CD8-positive, alpha-beta memory T cell (primary cell): Measurements from ENCODE around the gene TNFRSF8. TPM values are rescaled to one million over a fixed set of nuclear protein-coding genes. Genes with fewer than 3 reads are reported as not detected.

Experiments used
- CTCF ChIA-PET: fragments of 350-600 bp; sonication (Branson Sonifier 250); formaldehyde crosslinking; loops from one replicate; lab custom pipeline; 2021; ENCODE audit warnings: antibody characterized with exemption; lab: Charles Lee
- POLR2A ChIA-PET: fragments of 350-600 bp; sonication (Branson Sonifier 250); formaldehyde crosslinking; loops from one replicate; lab custom pipeline; 2021; ENCODE audit warnings: antibody characterized with exemption; lab: Charles Lee
- DNase-seq, 5 donors: peaks; one replicate each; pipeline versions ENCODE4 v3.0.0 to v3.0.0-alpha.2; 2020 to 2022; ENCODE audit warnings: mixed read lengths in 1 of 5
- H3K27ac ChIP-seq: one replicate; pipeline ENCODE4 v1.7.0; 2013; ENCODE audit warnings: low read depth, mild to moderate bottlenecking, low read length, moderate library complexity
- H3K27me3 ChIP-seq: 2 replicates; pipeline ENCODE4 v1.7.0; 2013; ENCODE audit warnings: low read length, mild to moderate bottlenecking; ENCODE audit not compliant: insufficient read depth, poor library complexity, severe bottlenecking
- H3K36me3 ChIP-seq: 2 replicates; pipeline ENCODE4 v1.7.0; 2013; ENCODE audit warnings: mild to moderate bottlenecking, low read length, moderate library complexity; ENCODE audit not compliant: insufficient read depth
- H3K4me1 ChIP-seq: 2 replicates; pipeline ENCODE4 v1.7.0; 2013; ENCODE audit warnings: mild to moderate bottlenecking, low read length, moderate library complexity; ENCODE audit not compliant: insufficient read depth
- H3K4me3 ChIP-seq: 2 replicates; pipeline ENCODE4 v1.7.0; 2013; ENCODE audit warnings: mild to moderate bottlenecking, low read length
- H3K9me3 ChIP-seq: 2 replicates; pipeline ENCODE4 v1.7.0; 2013; ENCODE audit warnings: mild to moderate bottlenecking, low read length
- H3K27ac Mint-ChIP-seq, 8 donors: one replicate each; pipeline ENCODE4 v1.8.0; 2020 to 2021; ENCODE audit warnings: mixed read lengths in 8 of 8, mild to moderate bottlenecking in 6 of 8, inconsistent platforms in 3 of 8, moderate library complexity in 3 of 8
- H3K27me3 Mint-ChIP-seq, 2 donors: one replicate each; pipeline ENCODE4 v1.8.0; 2020 to 2021; ENCODE audit warnings: mixed read lengths in 2 of 2, mild to moderate bottlenecking in 1 of 2, moderate library complexity in 1 of 2
- H3K36me3 Mint-ChIP-seq, 3 donors: one replicate each; pipeline ENCODE4 v1.8.0; 2020 to 2021; ENCODE audit warnings: mixed read lengths in 3 of 3, inconsistent platforms in 1 of 3, mild to moderate bottlenecking in 1 of 3
- H3K4me1 Mint-ChIP-seq, 3 donors: one replicate each; pipeline ENCODE4 v1.8.0; 2020 to 2021; ENCODE audit warnings: mixed read lengths in 3 of 3, inconsistent platforms in 1 of 3, mild to moderate bottlenecking in 1 of 3
- H3K4me3 Mint-ChIP-seq, 7 donors: one replicate each; pipeline ENCODE4 v1.8.0; 2020 to 2021; ENCODE audit warnings: mixed read lengths in 7 of 7, mild to moderate bottlenecking in 6 of 7, moderate library complexity in 4 of 7, inconsistent platforms in 2 of 7
- H3K9me3 Mint-ChIP-seq, 5 donors: one replicate each; pipeline ENCODE4 v1.8.0; 2020 to 2022; ENCODE audit warnings: mixed read lengths in 5 of 5, mild to moderate bottlenecking in 3 of 5, moderate library complexity in 2 of 5, inconsistent platforms in 1 of 5
- polyA plus RNA-seq: library from polyadenylated mRNA; unstranded; fragments of 300-500 nt; fragmentation: Illumina TruSeq; gene quantifications from one replicate; pipeline ENCODE4 v1.2.3, GENCODE V29; 2021
- total RNA-seq, 2 experiments: library from RNA; stranded (reverse); gene quantifications; one replicate each; pipeline ENCODE4 v1.2.3, GENCODE V29; 2021

The TNFRSF8 gene
- total and polyA plus RNA-seq, 3 experiments from 2014 or later, result 1.5 to 1.9 TPM; not detected in 1

DNA sequence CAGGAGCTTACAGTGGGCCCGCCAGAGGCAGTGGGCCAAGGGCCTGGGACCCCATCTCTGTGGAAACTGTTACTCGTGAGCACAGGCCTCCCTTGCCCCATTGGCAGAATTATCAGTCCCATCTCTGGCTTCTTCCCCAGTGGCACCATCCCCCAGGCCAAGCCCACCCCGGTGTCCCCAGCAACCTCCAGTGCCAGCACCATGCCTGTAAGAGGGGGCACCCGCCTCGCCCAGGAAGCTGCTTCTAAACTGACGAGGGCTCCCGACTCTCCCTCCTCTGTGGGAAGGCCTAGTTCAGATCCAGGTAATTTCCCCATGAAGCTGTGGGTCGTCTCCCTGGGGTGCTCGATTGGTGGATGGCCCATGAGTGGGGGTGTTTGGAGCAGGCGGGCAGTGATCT, 46.8 kb downstream of the TNFRSF8 start:
- no peaks in the 10 kb centered on the region for H3K27me3 ChIP-seq
- no peaks in the 10 kb centered on the region for H3K9me3 ChIP-seq
- peaks cover 6 to 15% (median 9%) of the 10 kb centered on the region in 3 donors for H3K4me1 Mint-ChIP-seq
- no peaks in the 10 kb centered on the region for H3K9me3 Mint-ChIP-seq
- no peaks in the 10 kb centered on the region for H3K27me3 Mint-ChIP-seq
- no peak overlapping the region for H3K27ac Mint-ChIP-seq
- no peak overlapping the region for H3K27ac ChIP-seq
- no peaks in the 10 kb centered on the region for H3K36me3 Mint-ChIP-seq
- POLR2A ChIA-PET, result no interaction called here
- CTCF ChIA-PET, result no interaction called here
- no peak overlapping the region for H3K4me3 ChIP-seq
- H3K36me3 ChIP-seq, result no peaks in the 10 kb centered on the region
- DNase-seq, result no peak
- H3K4me1 ChIP-seq, result peaks cover 6% of the 10 kb centered on the region
- peak overlapping the region in 1 of 7 donors; percentile 82 for H3K4me3 Mint-ChIP-seq

DNA sequence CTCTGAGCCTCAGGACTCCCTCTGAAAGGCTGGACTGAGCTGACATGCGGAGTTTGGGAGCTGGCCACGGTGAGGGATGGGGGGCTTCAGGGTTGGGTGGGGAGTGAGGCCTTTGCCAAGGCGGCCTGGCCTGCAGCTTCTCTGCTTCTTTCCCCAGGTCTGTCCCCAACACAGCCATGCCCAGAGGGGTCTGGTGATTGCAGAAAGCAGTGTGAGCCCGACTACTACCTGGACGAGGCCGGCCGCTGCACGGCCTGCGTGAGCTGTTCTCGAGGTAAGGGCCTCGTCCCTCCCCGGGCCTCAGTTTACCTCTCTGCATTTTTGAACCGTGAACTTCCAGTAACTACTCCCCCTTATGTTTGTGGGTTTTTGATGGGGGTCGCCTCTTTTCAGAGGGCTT, 48.6 kb downstream of the TNFRSF8 start:
- ChIA-PET POLR2A (no interaction called here), CTCF (interaction anchor here (5.0 kb wide), 1 partner anchor 12 kb away, joined by 26 read pairs; no protein-coding TSS in a partner anchor)
- H3K27me3 ChIP-seq, result no peaks in the 10 kb centered on the region
- H3K36me3 ChIP-seq, result no peaks in the 10 kb centered on the region
- H3K4me1 Mint-ChIP-seq, result peaks cover 6 to 10% (median 6%) of the 10 kb centered on the region in 3 donors
- H3K9me3 Mint-ChIP-seq, result no peaks in the 10 kb centered on the region
- H3K27ac Mint-ChIP-seq, result no peak overlapping the region
- H3K4me3 ChIP-seq, result no peak overlapping the region
- H3K27me3 Mint-ChIP-seq, result no peaks in the 10 kb centered on the region
- H3K27ac ChIP-seq, result no peak overlapping the region
- peaks cover 6% of the 10 kb centered on the region for H3K4me1 ChIP-seq
- peak in 1 of 5 donors; percentile 20 for DNase-seq
- no peaks in the 10 kb centered on the region for H3K36me3 Mint-ChIP-seq
- H3K4me3 Mint-ChIP-seq, result no peak overlapping the region
- no peaks in the 10 kb centered on the region for H3K9me3 ChIP-seq

DNA sequence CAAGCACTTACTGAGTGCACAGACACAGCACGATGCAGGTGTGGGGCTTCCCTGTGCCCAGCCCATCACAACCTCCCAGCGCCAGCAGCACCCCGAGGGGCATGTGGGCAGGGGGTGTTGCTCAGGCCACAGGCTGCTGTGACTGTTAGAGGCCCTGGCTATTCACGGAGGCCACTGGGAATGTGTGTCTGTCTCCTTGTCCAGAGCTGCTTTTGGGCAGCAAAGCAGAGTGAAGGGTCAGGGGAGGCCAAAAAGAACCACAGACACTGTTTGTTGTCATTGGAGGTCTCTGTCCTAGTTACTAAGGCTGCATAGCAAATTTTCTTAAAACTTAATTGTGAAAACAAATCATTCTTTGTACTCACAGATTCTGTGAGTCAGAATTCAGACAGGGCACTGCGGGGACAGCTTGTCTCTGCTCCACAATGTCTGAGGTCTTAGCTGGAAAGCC, 49.6 kb downstream of the TNFRSF8 start:
- H3K36me3 ChIP-seq, result no peaks in the 10 kb centered on the region
- Mint-ChIP-seq H3K9me3 (no peaks in the 10 kb centered on the region), H3K4me1 (peaks cover 6 to 10% (median 6%) of the 10 kb centered on the region in 3 donors), H3K4me3 (no peak overlapping the region), H3K36me3 (no peaks in the 10 kb centered on the region), H3K27me3 (no peaks in the 10 kb centered on the region), H3K27ac (peak overlapping the region in 3 of 8 donors; percentile 33 to 51 (median 33))
- H3K27ac ChIP-seq, result no peak overlapping the region
- H3K9me3 ChIP-seq, result no peaks in the 10 kb centered on the region
- ChIA-PET POLR2A (no interaction called here), CTCF (interaction anchor here (5.0 kb wide), 1 partner anchor 11 kb away, joined by 26 read pairs; no protein-coding TSS in a partner anchor)
- no peaks in the 10 kb centered on the region for H3K27me3 ChIP-seq
- peak in 1 of 5 donors; percentile 33 for DNase-seq
- H3K4me1 ChIP-seq, result peaks cover 6% of the 10 kb centered on the region
- no peak overlapping the region for H3K4me3 ChIP-seq

DNA sequence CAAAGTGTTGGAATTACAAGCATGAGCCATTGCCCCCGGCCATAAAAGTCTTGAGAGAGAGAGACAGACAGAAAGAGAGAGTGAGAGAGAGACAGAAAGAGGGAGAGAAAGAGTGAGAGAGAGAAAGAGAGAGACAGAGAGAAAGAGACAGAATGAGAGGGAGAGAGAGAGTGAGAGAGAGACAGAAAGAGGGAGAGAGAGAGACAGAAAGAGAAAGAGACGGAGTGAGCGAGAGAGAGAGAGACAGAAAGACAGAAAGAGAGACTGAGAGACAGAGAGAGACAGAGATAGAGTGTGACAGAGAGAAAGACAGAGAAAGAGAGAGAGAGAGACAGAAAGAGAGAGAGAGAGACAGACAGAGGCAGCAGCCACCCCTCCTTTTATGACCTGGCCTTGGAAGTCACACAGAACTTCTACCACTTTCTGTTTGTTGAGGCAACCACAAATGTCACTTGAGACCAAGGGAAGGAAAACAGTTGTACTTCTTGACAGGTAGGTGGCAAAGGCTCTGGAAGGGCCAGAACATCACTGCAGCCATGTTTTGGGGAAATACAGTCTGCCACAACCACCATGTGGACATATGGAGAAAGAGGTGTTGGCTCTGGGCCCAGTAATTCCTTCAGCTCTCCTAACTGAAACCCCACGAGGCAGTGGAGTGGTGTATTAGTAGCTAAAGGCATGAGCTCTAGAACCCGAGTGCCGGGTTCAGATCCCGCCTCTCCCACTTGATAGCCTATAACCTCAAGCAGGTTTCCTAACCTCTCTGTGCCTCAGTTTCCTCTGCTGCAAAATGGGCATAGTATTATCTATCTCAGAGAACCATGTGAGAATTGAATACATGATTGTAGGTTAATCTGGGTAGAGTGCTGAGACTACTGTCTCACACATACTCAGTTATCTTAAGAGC, 50.6 kb downstream of the TNFRSF8 start:
- no peaks in the 10 kb centered on the region for H3K9me3 ChIP-seq
- H3K4me3 Mint-ChIP-seq, result no peak overlapping the region
- peak overlapping the region in 3 of 8 donors; percentile 20 to 51 (median 33) for H3K27ac Mint-ChIP-seq
- peaks cover 8 to 10% (median 9%) of the 10 kb centered on the region in 3 donors for H3K4me1 Mint-ChIP-seq
- H3K36me3 ChIP-seq, result no peaks in the 10 kb centered on the region
- DNase-seq, result peak in 1 of 5 donors; percentile 11
- H3K4me3 ChIP-seq, result no peak overlapping the region
- no peaks in the 10 kb centered on the region for H3K27me3 ChIP-seq
- H3K4me1 ChIP-seq, result peaks cover 6% of the 10 kb centered on the region
- no peaks in the 10 kb centered on the region for H3K27me3 Mint-ChIP-seq
- H3K9me3 Mint-ChIP-seq, result no peaks in the 10 kb centered on the region
- CTCF ChIA-PET, result interaction anchor here (5.0 to 14.8 kb wide), 2 partner anchors 10 to 90 kb away, joined by 26 to 348 read pairs; no protein-coding TSS in a partner anchor
- no peaks in the 10 kb centered on the region for H3K36me3 Mint-ChIP-seq
- POLR2A ChIA-PET, result no interaction called here
- no peak overlapping the region for H3K27ac ChIP-seq

DNA sequence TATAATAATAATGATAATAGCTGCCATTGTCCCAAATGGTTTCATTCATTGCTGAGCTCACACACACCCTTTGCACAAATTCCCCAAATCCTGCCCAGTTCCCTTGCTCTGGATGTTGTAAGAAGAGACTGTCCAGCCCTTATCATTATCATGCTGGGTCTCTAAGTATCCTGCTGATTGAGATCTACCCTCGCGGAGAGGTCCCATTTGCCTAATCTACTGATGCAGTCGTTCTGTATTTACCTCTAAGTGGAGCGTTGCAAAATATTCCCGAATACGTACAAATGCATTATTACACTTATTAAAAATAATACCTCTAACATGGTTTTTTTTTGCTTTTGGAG, 51.2 kb downstream of the TNFRSF8 start:
- no peaks in the 10 kb centered on the region for H3K27me3 Mint-ChIP-seq
- H3K9me3 Mint-ChIP-seq, result no peaks in the 10 kb centered on the region
- Histone ChIP-seq H3K36me3 (no peaks in the 10 kb centered on the region), H3K4me1 (peaks cover 6% of the 10 kb centered on the region), H3K27ac (no peak overlapping the region), H3K9me3 (no peaks in the 10 kb centered on the region), H3K4me3 (no peak overlapping the region), H3K27me3 (no peaks in the 10 kb centered on the region)
- peaks cover 8 to 10% (median 9%) of the 10 kb centered on the region in 3 donors for H3K4me1 Mint-ChIP-seq
- ChIA-PET POLR2A (no interaction called here), CTCF (interaction anchor here (5.0 to 14.8 kb wide), 2 partner anchors 9 to 89 kb away, joined by 26 to 348 read pairs; no protein-coding TSS in a partner anchor)
- no peak overlapping the region for H3K27ac Mint-ChIP-seq
- peak in 1 of 5 donors; percentile 4 for DNase-seq
- H3K36me3 Mint-ChIP-seq, result no peaks in the 10 kb centered on the region
- H3K4me3 Mint-ChIP-seq, result peak overlapping the region in 1 of 7 donors; percentile 59

DNA sequence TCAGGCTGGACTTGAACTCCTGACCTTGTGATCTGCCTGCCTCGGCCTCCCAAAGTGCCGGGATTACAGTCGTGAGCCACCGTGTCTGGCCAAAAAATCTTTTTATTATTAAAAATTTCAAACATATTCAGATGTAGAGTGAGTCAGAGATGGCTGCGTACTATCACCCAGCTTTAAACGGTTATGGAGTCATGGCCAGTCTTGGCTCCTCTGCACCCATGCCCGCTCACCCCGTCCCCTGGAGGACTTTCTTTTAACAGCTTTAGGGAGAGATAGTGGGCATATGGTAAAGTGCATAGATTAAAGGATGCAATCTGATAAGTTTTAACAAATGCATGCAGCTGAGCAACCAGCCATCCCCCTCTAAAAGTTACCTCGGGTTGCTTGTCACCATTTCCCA, 51.8 kb downstream of the TNFRSF8 start:
- Histone ChIP-seq H3K4me1 (peaks cover 6% of the 10 kb centered on the region), H3K36me3 (no peaks in the 10 kb centered on the region), H3K27me3 (no peaks in the 10 kb centered on the region), H3K9me3 (no peaks in the 10 kb centered on the region), H3K4me3 (no peak overlapping the region), H3K27ac (no peak overlapping the region)
- H3K4me3 Mint-ChIP-seq, result no peak overlapping the region
- H3K36me3 Mint-ChIP-seq, result no peaks in the 10 kb centered on the region
- H3K27ac Mint-ChIP-seq, result no peak overlapping the region
- ChIA-PET POLR2A (no interaction called here), CTCF (interaction anchor here (5.0 to 14.8 kb wide), 2 partner anchors 9 to 89 kb away, joined by 26 to 348 read pairs; no protein-coding TSS in a partner anchor)
- DNase-seq, result peak in 1 of 5 donors; percentile 9
- no peaks in the 10 kb centered on the region for H3K27me3 Mint-ChIP-seq
- peaks cover 8 to 11% (median 9%) of the 10 kb centered on the region in 3 donors for H3K4me1 Mint-ChIP-seq
- peaks cover 0 to under 1% (median 0%) of the 10 kb centered on the region in 5 donors for H3K9me3 Mint-ChIP-seq

DNA sequence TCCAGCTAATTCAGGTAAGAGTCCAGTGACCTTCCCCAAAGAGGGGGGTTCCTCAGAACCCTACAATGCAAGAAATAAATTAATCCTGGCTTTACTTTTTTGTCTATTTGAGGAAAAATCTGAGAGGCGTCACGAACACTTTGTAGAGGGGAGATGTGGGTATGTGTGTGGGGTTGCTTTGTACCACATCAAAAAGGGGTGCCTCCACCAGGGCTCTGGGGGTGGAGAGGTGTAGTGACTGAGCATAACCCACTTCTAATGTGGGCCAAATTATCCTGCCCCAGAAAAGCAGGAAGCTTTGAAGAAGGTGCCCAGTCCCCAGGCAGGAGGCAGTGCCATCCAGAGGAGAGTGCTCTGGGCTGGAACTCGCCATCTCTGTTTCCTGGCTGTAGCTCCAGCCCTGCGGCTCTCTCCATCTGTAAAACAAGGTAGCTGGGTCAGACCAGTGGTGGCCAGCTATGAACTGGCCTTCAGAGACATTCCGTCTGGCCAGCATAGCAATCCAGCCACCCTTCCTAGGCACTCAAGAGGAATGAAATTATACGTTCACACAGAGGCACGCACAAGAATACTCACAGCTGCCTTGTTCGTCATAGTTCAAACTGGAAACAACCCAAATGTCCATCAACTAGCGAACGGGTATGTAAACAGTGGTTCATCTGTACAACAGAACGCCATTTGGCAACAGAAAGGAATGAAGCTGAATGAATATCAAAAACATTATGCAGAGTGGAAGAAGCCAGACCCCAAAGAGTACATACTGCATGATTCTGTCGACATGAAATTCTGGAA, 58.3 kb downstream of the TNFRSF8 start:
- Mint-ChIP-seq H3K27ac (peak overlapping the region in 3 of 8 donors; percentile 6 to 79 (median 8)), H3K27me3 (peaks cover 0 to 2% of the 10 kb centered on the region in 2 donors), H3K36me3 (no peaks in the 10 kb centered on the region), H3K4me3 (peak overlapping the region in 2 of 7 donors; percentile 45 to 54), H3K9me3 (peaks cover 0 to 6% (median 0%) of the 10 kb centered on the region in 5 donors), H3K4me1 (peaks cover 32 to 41% (median 36%) of the 10 kb centered on the region in 3 donors)
- POLR2A ChIA-PET, result no interaction called here
- Histone ChIP-seq H3K36me3 (no peaks in the 10 kb centered on the region), H3K27ac (no peak overlapping the region), H3K27me3 (no peaks in the 10 kb centered on the region), H3K9me3 (no peaks in the 10 kb centered on the region), H3K4me1 (peaks cover 22% of the 10 kb centered on the region), H3K4me3 (no peak overlapping the region)
- DNase-seq, result peak in 3 of 5 donors; percentile 43 to 56 (median 52)
- CTCF ChIA-PET, result interaction anchor here (5.1 to 14.8 kb wide), 2 partner anchors 64 to 82 kb away, joined by 50 to 348 read pairs; no protein-coding TSS in a partner anchor
